Calu3 (cell line): Measurements from ENCODE around the gene DOK5. TPM values are rescaled to one million over a fixed set of nuclear protein-coding genes. Genes with fewer than 3 reads are reported as not detected.

ENCODE experiments used
- BruUV-seq: library from RNA; stranded (reverse); fragments of 400-500 nt; replicated peaks from 2 replicates; lab custom pipeline; 2021; lab: Mats Ljungman, UMichigan
- CTCF ChIA-PET: fragments of 300-600 bp; sonication (Branson Sonifier 250); formaldehyde crosslinking; loops from one replicate; lab custom pipeline; 2022; ENCODE audit warnings: antibody characterized with exemption; lab: Charles Lee
- DNase-seq: peaks from one replicate; pipeline ENCODE4 v3.0.0; 2022
- H3K27ac Mint-ChIP-seq: one replicate; pipeline ENCODE4 v1.8.0; 2022; ENCODE audit warnings: mixed read lengths; ENCODE audit not compliant: unreplicated experiment
- H3K27me3 Mint-ChIP-seq: one replicate; pipeline ENCODE4 v1.8.0; 2022; ENCODE audit warnings: mixed read lengths; ENCODE audit not compliant: unreplicated experiment
- H3K36me3 Mint-ChIP-seq: one replicate; pipeline ENCODE4 v1.8.0; 2022; ENCODE audit warnings: mild to moderate bottlenecking, moderate library complexity, mixed read lengths; ENCODE audit not compliant: insufficient read depth, unreplicated experiment
- H3K4me1 Mint-ChIP-seq: one replicate; pipeline ENCODE4 v1.8.0; 2022; ENCODE audit warnings: mild to moderate bottlenecking, low read depth, mixed read lengths; ENCODE audit not compliant: unreplicated experiment
- H3K4me3 Mint-ChIP-seq: one replicate; pipeline ENCODE4 v1.8.0; 2022; ENCODE audit warnings: mild to moderate bottlenecking, low read depth, moderate library complexity, mixed read lengths; ENCODE audit not compliant: unreplicated experiment
- H3K9me3 Mint-ChIP-seq: one replicate; pipeline ENCODE4 v1.8.0; 2022; ENCODE audit warnings: low read depth, mixed read lengths; ENCODE audit not compliant: unreplicated experiment
- CTCF ChIP-seq: fragments of 200-600 bp; IDR thresholded peaks from one replicate; pipeline ENCODE4 v1.8.0; 2022; ENCODE audit warnings: antibody characterized with exemption; ENCODE audit not compliant: unreplicated experiment
- intact Hi-C: fragments of 100-400 bp; cut with micrococcal nuclease; formaldehyde crosslinking; loops from one replicate; pipeline ENCODE4 v1.10.0; 2022; ENCODE audit not compliant: unreplicated experiment
- total RNA-seq: library from RNA; stranded (reverse); gene quantifications from 2 replicates; pipeline ENCODE4 v1.2.3, GENCODE V29; 2022

DOK5 gene
- total RNA-seq, 1 experiment from 2014 or later: 0.17 TPM

GRCh38 chr20:54494303-54495006 is 19.1 kb downstream of the DOK5 start:
- CTCF ChIA-PET: no interaction called here
- no peaks in the 10 kb centered on the region for H3K36me3 Mint-ChIP-seq
- H3K27me3 Mint-ChIP-seq: peaks cover 30% of the 10 kb centered on the region
- no peak overlapping the region for H3K4me3 Mint-ChIP-seq
- no TSS peak for BruUV-seq
- no peak for DNase-seq
- H3K9me3 Mint-ChIP-seq: no peaks in the 10 kb centered on the region
- no peaks in the 10 kb centered on the region for H3K4me1 Mint-ChIP-seq
- intact Hi-C loops: no loop called here
- no peak for TF ChIP-seq CTCF
- H3K27ac Mint-ChIP-seq: no peak overlapping the region

DNA sequence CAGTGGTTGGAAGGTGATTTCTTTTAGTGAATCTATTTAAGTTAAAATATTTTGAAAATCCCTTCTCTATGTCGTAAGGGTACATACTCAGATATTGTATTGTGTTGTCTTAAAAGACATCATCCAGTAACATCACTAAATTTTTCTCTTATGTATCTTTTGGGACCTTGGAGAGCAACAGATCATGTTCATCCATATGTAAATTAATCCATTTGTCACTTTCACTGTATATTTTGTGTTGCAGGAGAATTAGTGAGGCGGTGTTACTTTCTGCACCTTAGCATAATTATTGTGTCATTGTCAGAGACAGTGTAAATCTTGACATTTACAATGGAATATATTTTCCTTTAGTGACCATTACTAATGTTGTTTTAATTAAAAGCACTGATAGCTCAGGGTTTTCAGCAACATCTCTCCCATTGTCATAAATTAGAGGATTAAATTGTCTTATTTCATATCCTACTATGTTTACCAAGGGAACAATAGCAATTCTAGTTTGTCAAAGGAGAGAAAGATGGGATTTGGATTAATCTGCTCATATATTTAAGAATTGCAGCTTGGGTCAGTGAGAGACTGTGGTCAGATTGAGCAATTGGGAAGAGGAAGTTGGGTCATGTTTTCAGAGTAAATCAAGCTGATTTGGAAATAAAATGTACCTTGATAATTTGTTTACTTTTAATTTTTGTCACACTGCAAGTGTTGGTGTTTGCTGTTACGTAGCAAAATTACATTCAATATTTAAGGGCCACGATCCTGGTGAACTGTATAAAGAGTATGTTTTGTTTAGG is 22.7 kb downstream of the DOK5 start:
- no peak for TF ChIP-seq CTCF
- no peaks in the 10 kb centered on the region for H3K4me1 Mint-ChIP-seq
- H3K27ac Mint-ChIP-seq: no peak overlapping the region
- H3K4me3 Mint-ChIP-seq: no peak overlapping the region
- DNase-seq: no peak
- intact Hi-C loops: no loop called here
- peaks cover 23% of the 10 kb centered on the region for H3K27me3 Mint-ChIP-seq
- H3K9me3 Mint-ChIP-seq: no peaks in the 10 kb centered on the region
- no peaks in the 10 kb centered on the region for H3K36me3 Mint-ChIP-seq
- CTCF ChIA-PET: interaction anchor here (0.6 kb wide), 1 partner anchor 40 kb away, joined by 3 read pairs; no protein-coding TSS in a partner anchor
- BruUV-seq: no TSS peak

DNA sequence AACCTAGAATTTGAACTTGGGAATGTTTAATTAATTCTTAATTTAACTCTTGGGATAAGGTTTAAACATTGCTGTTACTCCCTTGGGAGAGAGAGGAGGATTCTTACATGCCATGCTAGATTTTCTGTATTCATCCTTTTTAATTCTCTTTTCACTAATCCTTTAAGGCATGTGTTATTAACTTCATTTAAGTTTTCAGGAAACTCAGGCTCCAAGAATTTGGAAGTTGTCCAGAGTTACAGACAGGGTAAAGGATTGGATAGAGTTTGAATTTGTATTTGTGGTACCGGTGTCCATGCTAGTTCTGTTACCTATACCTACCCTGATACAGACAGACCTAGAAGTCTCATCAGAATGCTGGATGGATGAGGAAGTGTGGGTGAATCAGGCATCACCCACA is 23.7 kb downstream of the DOK5 start:
- CTCF ChIA-PET: no interaction called here
- Mint-ChIP-seq H3K4me1 (no peaks in the 10 kb centered on the region), H3K9me3 (no peaks in the 10 kb centered on the region), H3K36me3 (no peaks in the 10 kb centered on the region), H3K4me3 (no peak overlapping the region), H3K27ac (no peak overlapping the region), H3K27me3 (peaks cover 28% of the 10 kb centered on the region)
- no peak for TF ChIP-seq CTCF
- DNase-seq: no peak
- no TSS peak for BruUV-seq
- intact Hi-C loops: no loop called here

GRCh38 chr20:54502179-54502578 is 26.8 kb downstream of the DOK5 start:
- intact Hi-C loops: no loop called here
- DNase-seq: no peak
- Mint-ChIP-seq H3K27ac (no peak overlapping the region), H3K9me3 (peaks cover 4% of the 10 kb centered on the region), H3K36me3 (no peaks in the 10 kb centered on the region), H3K4me1 (no peaks in the 10 kb centered on the region), H3K27me3 (peaks cover 52% of the 10 kb centered on the region), H3K4me3 (no peak overlapping the region)
- TF ChIP-seq CTCF: no peak
- BruUV-seq: no TSS peak
- CTCF ChIA-PET: no interaction called here
